ENCODE data around the gene COL5A2. TPM values are rescaled to one million over a fixed set of nuclear protein-coding genes. Genes with fewer than 3 reads are reported as not detected.

COL5A2 gene
- total RNA-seq, 1 donor: 0.54 TPM

DNA sequence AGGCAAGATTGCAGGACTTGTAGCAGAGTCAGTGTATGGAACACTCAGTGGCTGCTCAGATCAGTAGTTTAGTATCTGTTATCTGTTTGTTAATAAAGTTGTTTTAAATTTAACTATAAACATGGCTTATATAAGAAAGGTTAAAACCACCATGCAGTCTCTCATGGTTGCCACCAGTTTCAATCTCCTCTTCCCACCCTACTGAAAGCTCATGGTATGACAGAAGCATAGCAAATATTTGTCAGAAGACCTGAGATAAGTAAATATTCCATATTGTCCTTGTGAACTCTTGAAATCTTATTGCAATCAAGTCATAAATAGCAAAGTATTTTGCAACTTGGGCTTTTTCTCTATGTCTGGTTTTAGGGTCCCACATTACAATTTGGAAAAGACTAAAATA lies 2.1 kb upstream of the COL5A2 start:
- no peak for DNase-seq (ENCODE audit: low read depth in 2 of 3, low spot score in 2 of 3)

DNA sequence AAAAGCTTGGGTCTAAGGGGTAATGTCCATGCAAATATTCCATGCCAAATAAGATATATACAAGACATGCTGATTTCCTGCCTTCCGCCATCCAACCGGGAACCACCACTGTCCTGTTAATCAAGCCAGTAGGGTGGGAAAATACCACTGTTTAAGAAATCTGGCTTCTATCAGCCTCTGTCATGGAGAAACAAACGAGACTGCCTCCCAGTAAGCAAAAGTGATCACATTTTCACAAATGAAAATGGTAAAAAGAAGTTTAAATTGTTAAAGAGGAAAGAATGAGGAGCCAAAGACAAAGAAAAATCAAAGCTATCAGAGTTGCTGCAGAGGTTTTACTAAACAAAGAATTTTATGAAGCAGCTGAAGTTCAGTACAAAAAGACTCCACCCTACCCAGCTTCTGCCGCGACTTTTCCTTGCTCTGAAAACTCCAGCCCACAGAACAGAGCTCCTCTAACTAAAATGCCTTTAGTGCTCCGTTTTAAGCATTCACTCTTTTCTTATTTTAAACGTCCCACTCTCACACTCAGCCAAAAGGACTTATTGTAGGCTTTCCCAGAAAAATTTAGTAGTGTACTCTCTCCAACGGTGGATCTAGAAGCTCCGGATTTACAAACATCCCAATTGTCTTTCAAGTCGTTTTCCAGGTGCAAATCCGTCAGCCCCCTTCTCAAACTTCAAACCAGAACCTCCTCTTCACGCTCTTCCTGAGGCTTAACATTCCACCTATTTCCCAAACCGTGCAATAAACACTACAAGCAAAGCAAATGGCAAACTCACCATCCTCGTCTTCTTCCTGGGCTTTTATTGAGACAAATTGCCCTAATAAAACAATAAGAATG lies 613 bp downstream of the COL5A2 start:
- no peak for DNase-seq (ENCODE audit: low read depth in 2 of 3, low spot score in 2 of 3)

DNA sequence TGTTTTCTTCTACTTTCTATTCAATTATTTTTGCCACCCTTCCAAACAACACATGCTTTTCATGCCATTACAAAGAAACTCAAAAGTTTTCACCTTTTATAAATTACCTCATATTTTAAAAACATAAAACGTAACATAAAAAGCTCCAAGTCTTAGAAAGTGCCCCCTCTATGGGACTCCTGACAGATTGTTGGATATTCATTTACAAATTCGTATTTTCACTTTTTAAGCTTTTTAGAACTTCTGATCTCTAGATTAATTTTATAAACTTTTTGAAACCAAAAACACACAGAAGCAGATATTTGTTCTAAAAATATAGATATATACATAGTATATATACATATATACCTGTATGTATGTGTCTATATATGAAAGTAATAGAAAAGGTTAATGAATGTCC lies 1.5 kb downstream of the COL5A2 start:
- DNase-seq (ENCODE audit: low read depth in 2 of 3, low spot score in 2 of 3): no peak

GRCh38 chr2:189177251-189177840 lies 2.2 kb downstream of the COL5A2 start:
- no peak for DNase-seq (ENCODE audit: low read depth in 2 of 3, low spot score in 2 of 3)

DNA sequence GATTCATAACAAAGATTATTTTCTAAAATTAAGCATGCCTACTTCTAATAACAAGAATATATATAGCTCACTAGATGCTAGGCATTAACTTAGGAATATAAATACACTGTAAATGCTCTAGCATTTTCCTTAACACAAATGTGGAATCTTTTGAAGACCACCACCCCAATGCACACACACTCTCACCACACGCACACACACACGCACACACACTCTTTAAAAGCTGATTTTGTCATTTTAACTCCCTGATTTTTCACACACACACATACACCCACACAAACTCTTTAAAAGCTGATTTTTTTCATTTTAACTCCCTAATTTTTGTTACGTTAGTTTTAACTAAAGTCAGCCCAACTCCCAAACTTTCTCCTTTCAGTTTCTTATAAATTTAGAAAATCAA lies 3.0 kb downstream of the COL5A2 start:
- no peak for DNase-seq (ENCODE audit: low read depth in 2 of 3, low spot score in 2 of 3)

GRCh38 chr2:189175869-189176433 lies 3.6 kb downstream of the COL5A2 start:
- no peak for DNase-seq (ENCODE audit: low read depth in 2 of 3, low spot score in 2 of 3)

DNA sequence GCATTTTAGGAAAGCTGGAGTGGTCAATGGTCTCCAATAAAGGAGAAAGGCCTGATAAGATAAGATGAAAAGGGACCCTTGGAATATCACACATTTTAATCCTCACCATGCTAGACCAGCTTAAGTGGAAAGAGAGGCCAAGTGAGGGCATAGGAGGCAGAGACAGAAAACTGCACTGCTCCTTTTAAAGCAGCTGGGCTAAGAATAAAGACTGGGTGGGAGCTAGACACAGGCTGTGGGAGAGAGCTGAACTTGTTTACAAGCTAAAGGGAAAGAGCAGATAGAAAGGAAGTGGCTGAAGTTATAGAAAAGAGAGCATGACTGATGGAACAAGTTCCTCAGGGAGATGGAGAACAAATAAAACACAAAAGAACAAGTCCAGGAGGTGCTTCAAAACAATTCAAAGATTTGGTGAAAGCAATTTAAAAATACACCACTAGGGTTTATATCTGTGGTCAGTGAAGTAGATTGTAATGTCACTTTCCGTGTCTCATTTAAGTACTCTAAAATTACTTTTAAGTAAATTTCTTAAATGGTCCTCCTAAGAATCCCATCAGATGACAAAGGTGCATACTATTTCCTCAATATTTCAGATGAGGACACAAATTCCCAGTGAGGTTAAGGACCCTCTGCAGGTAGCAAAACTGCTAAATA lies 7.5 kb downstream of the COL5A2 start:
- no peak for DNase-seq (ENCODE audit: low read depth in 2 of 3, low spot score in 2 of 3)

- no peak for DNase-seq (ENCODE audit: low read depth in 2 of 3, low spot score in 2 of 3)
Observed at GRCh38 chr2:189168856-189169499, 10.6 kb downstream of the COL5A2 start.

DNA sequence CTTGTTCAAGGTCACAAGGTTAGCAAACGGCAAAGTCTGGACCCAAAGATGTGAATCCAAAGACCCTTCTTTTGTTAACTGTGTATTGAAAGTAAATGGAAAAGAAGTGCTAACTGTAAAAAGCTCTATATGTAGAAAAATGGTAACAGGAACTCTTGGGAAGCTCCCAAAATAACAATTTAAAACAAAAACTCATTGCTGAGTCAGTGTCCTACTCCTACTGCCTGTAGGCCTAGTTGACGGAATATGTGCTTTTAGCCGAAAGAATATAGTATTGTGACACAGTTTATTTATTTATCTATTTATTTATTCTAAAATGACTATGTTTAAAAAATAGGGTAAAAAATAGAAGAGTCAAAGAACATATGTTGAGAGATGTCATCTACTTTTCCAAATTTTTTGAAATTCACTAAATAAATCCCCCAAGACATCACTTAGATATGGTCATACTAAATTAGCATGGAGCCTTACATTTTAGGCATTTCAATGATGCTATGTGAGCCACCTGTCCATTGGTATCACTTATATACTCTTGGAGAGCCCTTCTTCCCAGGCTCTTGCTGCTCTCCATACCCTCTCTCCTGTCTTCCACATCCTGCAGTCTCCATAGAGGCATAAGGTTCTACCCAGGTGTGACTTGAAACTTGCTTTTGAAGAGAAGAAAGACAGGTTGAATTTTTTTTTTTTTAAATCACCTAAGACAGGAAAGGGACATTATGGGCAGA lies 13.7 kb downstream of the COL5A2 start:
- no peak for DNase-seq (ENCODE audit: low read depth in 2 of 3, low spot score in 2 of 3)

- DNase-seq (ENCODE audit: low read depth in 2 of 3, low spot score in 2 of 3): no peak
Observed at GRCh38 chr2:189164746-189165145, 14.8 kb downstream of the COL5A2 start.

DNA sequence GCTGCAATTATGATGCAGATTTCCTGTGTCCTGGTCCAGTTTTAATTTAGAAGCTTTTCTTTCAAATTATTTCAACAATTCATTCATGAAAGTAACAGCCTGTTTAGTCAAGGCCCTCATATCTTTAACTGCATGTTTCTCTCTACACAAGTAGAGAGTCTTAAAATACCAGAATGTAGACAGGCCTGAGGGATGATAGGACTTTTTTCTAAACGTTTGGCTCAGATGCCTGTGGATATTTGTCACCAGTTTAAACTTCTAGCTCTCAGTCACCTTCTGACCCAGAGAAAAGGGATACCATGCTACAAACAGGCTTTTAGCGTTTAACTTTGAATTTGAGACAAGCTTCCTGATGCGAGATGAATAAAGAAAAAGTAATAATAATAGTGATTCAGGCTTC lies 15.7 kb downstream of the COL5A2 start:
- no peak for DNase-seq (ENCODE audit: low read depth in 2 of 3, low spot score in 2 of 3)

- no peak for DNase-seq (ENCODE audit: low read depth in 2 of 3, low spot score in 2 of 3)
Observed at GRCh38 chr2:189162566-189162965, 17.0 kb downstream of the COL5A2 start.

- no peak for DNase-seq (ENCODE audit: low read depth in 2 of 3, low spot score in 2 of 3)
Observed at GRCh38 chr2:189161894-189162293, 17.7 kb downstream of the COL5A2 start.

DNA sequence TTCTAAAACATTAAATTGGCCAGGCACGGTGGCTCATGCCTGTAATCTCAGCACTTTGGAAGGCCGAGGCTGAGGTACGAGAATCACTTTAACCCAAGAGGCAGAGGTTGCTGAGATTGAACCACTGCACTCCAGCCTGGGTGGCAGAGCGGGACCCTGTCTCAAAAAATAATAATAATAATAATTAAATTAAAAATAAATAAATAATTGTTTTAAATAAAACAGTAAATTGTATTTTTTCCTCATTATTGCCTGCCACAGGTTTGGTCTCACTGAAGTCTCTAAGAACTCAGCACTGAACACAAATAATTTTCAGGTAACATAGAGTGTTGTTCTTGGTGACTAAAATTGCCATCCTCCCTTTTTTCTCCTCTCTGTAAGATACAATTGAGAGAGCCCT lies 19.8 kb downstream of the COL5A2 start:
- DNase-seq (ENCODE audit: low read depth in 2 of 3, low spot score in 2 of 3): no peak

GRCh38 chr2:189159273-189159672 lies 20.3 kb downstream of the COL5A2 start:
- no peak for DNase-seq (ENCODE audit: low read depth in 2 of 3, low spot score in 2 of 3)

DNA sequence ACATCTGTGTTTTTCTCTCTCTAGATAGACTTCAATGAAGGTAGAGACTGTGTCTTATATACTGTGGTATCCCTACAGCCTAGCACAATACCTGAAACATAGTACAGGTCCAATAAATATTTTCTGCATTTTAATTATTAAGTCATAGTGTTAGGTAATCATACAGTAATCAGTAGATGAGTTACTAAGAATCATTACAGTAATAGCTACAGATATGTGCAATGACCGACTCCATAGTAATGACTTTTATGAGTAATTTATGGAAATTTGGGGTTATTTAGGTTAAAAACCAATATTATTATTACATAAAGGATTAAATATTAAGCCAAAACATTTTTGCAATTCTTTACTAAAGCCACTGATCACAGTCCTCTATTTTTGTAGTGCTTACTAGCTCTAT lies 21.6 kb downstream of the COL5A2 start:
- no peak for DNase-seq (ENCODE audit: low read depth in 2 of 3, low spot score in 2 of 3)

GRCh38 chr2:189157456-189157855 lies 22.1 kb downstream of the COL5A2 start:
- DNase-seq (ENCODE audit: low read depth in 2 of 3, low spot score in 2 of 3): no peak

GRCh38 chr2:189155795-189156194 lies 23.8 kb downstream of the COL5A2 start:
- DNase-seq (ENCODE audit: low read depth in 2 of 3, low spot score in 2 of 3): no peak

DNA sequence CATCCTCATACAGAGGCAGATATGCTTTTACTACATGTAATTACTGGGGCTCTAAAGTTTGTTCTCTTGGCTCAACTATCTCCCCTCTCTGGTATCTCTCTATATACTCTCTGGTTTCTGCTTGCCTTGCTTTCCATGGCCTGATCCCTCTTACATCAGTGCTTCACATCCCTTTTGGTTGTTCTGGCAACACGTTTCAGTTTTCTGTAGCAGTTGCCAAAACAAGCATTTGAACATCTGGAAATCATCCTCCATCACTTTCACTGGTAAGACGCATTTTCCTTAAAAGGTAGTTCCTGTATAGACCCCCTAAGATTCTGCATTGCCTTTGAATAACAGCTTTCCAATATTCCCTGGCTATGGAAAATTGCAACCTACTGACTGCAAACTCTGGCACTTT lies 25.9 kb downstream of the COL5A2 start:
- no peak for DNase-seq (ENCODE audit: low read depth in 2 of 3, low spot score in 2 of 3)

GRCh38 chr2:189152483-189152882 lies 27.1 kb downstream of the COL5A2 start:
- no peak for DNase-seq (ENCODE audit: low read depth in 2 of 3, low spot score in 2 of 3)

All from hematopoietic multipotent progenitor cell (in vitro differentiated cells).